Neuronal stem cell (in vitro differentiated cells): ENCODE data around the gene LOXHD1.
A peak's percentile ranks its signal among the peaks of the same experiment; 100 is the strongest.

Source experiments
- DNase-seq: peaks from one replicate; pipeline ENCODE4 v3.0.0-alpha.2; 2013; ENCODE audit warnings: low spot score
- H2AFZ ChIP-seq: one replicate; pipeline ENCODE4 v1.6.1; 2013; ENCODE audit warnings: mild to moderate bottlenecking, low read length, inconsistent platforms
- H2AK5ac ChIP-seq: 2 replicates; pipeline ENCODE4 v1.6.1; 2013; ENCODE audit warnings: low read depth, mild to moderate bottlenecking, inconsistent platforms, low read length, moderate library complexity, mixed read lengths
- H2BK120ac ChIP-seq: 2 replicates; pipeline ENCODE4 v1.6.1; 2013; ENCODE audit warnings: low read depth, mild to moderate bottlenecking, inconsistent platforms, low read length, moderate library complexity, mixed read lengths
- H2BK12ac ChIP-seq: one replicate; pipeline ENCODE4 v1.6.1; 2013; ENCODE audit warnings: low read length, inconsistent platforms
- H2BK15ac ChIP-seq: 2 replicates; pipeline ENCODE4 v1.6.1; 2013; ENCODE audit warnings: mild to moderate bottlenecking, low read length, inconsistent platforms, mixed read lengths
- H2BK5ac ChIP-seq: one replicate; pipeline ENCODE4 v1.6.1; 2013; ENCODE audit warnings: inconsistent platforms, mild to moderate bottlenecking, low read length, moderate library complexity
- H3K14ac ChIP-seq: one replicate; pipeline ENCODE4 v1.6.1; 2013; ENCODE audit warnings: low read length, inconsistent platforms
- H3K18ac ChIP-seq: 2 replicates; pipeline ENCODE4 v1.6.1; 2013; ENCODE audit warnings: low read length, inconsistent platforms
- H3K23ac ChIP-seq: 2 replicates; pipeline ENCODE4 v1.6.1; 2013; ENCODE audit warnings: low read depth, mild to moderate bottlenecking, mixed read lengths, low read length, inconsistent platforms; ENCODE audit not compliant: poor library complexity
- H3K27ac ChIP-seq: replicated peaks from 3 replicates; pipeline ENCODE4 v1.5.1; 2013; ENCODE audit warnings: low read length, inconsistent platforms
- H3K27me3 ChIP-seq, 3 experiments: 2 replicates each; pipeline ENCODE4 v1.6.1; 2013; ENCODE audit warnings: low read length in 3 of 3, mild to moderate bottlenecking in 2 of 3, inconsistent platforms in 1 of 3, low read depth in 1 of 3, mixed read lengths in 1 of 3, moderate library complexity in 1 of 3; ENCODE audit not compliant: control insufficient read depth in 3 of 3, insufficient read depth in 3 of 3
- H3K36me3 ChIP-seq, 2 donors: replicated peaks in 1 of 2; 2 replicates each; pipeline ENCODE4 v1.6.1; 2013; ENCODE audit warnings: low read length in 2 of 2; ENCODE audit not compliant: control insufficient read depth in 2 of 2, insufficient read depth in 2 of 2
- H3K4ac ChIP-seq: 2 replicates; pipeline ENCODE4 v1.6.1; 2013; ENCODE audit warnings: inconsistent platforms, mild to moderate bottlenecking, low read length, moderate library complexity
- H3K4me1 ChIP-seq, 2 donors: 1 replicate in 1 of 2; 2 replicates in 1 of 2; pipeline ENCODE4 v1.6.1; 2013; ENCODE audit warnings: low read length in 2 of 2, low read depth in 1 of 2; ENCODE audit not compliant: control insufficient read depth in 2 of 2, insufficient read depth in 1 of 2
- H3K4me2 ChIP-seq: one replicate; pipeline ENCODE4 v1.6.1; 2013; ENCODE audit warnings: mild to moderate bottlenecking, low read length, inconsistent platforms; ENCODE audit not compliant: insufficient read depth, poor library complexity, severe bottlenecking
- H3K4me3 ChIP-seq, 2 donors: 2 replicates each; pipeline ENCODE4 v1.5.1; 2013; ENCODE audit warnings: low read length in 2 of 2, mild to moderate bottlenecking in 2 of 2, inconsistent platforms in 1 of 2, moderate library complexity in 1 of 2
- H3K79me1 ChIP-seq: one replicate; pipeline ENCODE4 v1.6.1; 2013; ENCODE audit warnings: low read depth, mild to moderate bottlenecking, inconsistent platforms, low read length, moderate library complexity
- H3K9ac ChIP-seq: one replicate; pipeline ENCODE4 v1.6.1; 2013; ENCODE audit warnings: mild to moderate bottlenecking, low read depth, low read length, inconsistent platforms; ENCODE audit not compliant: poor library complexity
- H3K9me3 ChIP-seq, 2 donors: replicated peaks in 1 of 2; 2 replicates each; pipeline versions ENCODE3 to v1.6.1; 2013; ENCODE audit warnings: low read length in 2 of 2, mild to moderate bottlenecking in 2 of 2, inconsistent platforms in 1 of 2, low read depth in 1 of 2, mixed read lengths in 1 of 2, moderate library complexity in 1 of 2; ENCODE audit not compliant: control insufficient read depth in 2 of 2, insufficient read depth in 1 of 2
- H4K8ac ChIP-seq: one replicate; pipeline ENCODE4 v1.6.1; 2013; ENCODE audit warnings: low read depth, mild to moderate bottlenecking, inconsistent platforms, low read length, moderate library complexity
- H4K91ac ChIP-seq: one replicate; pipeline ENCODE4 v1.6.1; 2013; ENCODE audit warnings: low read length, low read depth, mild to moderate bottlenecking, inconsistent platforms; ENCODE audit not compliant: poor library complexity
- WGBS, 2 donors: extraction: QIAGEN DNeasy Blood & Tissue Kit; methylation state at CpG; one replicate each; pipeline ENCODE4 v1.1.7; 2013; ENCODE audit warnings: missing lambda C conversion rate in 2 of 2, mixed read lengths in 1 of 2; ENCODE audit not compliant: insufficient read length in 2 of 2, insufficient replicate concordance in 1 of 2; ENCODE audit errors: extremely low coverage in 2 of 2; 5-methylcytosine and 5-hydroxymethylcytosine counted together

LOXHD1 gene

GRCh38 chr18:46650681-46651080 is 6.3 kb downstream of the LOXHD1 start:
- Histone ChIP-seq H2AFZ (no peak overlapping the region), H2BK5ac (peak overlapping the region; percentile 29), H3K9ac (no peak overlapping the region), H4K91ac (no peak overlapping the region), H4K8ac (no peak overlapping the region), H3K4me3 (no peak overlapping the region), H3K4me1 (no peaks in the 10 kb centered on the region), H2AK5ac (no peak overlapping the region), H3K79me1 (peaks cover 2% of the 10 kb centered on the region), H3K4me2 (no peak overlapping the region), H3K27me3 (peaks cover 0 to 14% (median 0%) of the 10 kb centered on the region in 3 experiments), H3K23ac (no peak overlapping the region), H3K9me3 (no peaks in the 10 kb centered on the region), H3K27ac (no peak overlapping the region), H2BK120ac (no peak overlapping the region), H3K18ac (no peak overlapping the region), H3K36me3 (no peaks in the 10 kb centered on the region), H2BK12ac (no peak overlapping the region), H3K14ac (no peak overlapping the region), H2BK15ac (no peak overlapping the region), H3K4ac (no peak overlapping the region)
- DNase-seq: no peak
- WGBS, 2 donors: no CpG with 5 or more reads among the region's 4 CpGs

GRCh38 chr18:46649071-46649862 is 7.8 kb downstream of the LOXHD1 start:
- Histone ChIP-seq H3K36me3 (no peaks in the 10 kb centered on the region), H3K79me1 (peaks cover 2% of the 10 kb centered on the region), H3K9ac (no peak overlapping the region), H2AFZ (no peak overlapping the region), H3K23ac (no peak overlapping the region), H2BK5ac (no peak overlapping the region), H3K4me1 (no peaks in the 10 kb centered on the region), H3K9me3 (no peaks in the 10 kb centered on the region), H3K4me2 (no peak overlapping the region), H4K8ac (no peak overlapping the region), H2BK12ac (no peak overlapping the region), H3K18ac (no peak overlapping the region), H3K4ac (no peak overlapping the region), H3K27ac (no peak overlapping the region), H3K27me3 (peaks cover 0 to 22% (median 0%) of the 10 kb centered on the region in 3 experiments), H3K14ac (no peak overlapping the region), H2BK120ac (no peak overlapping the region), H2BK15ac (no peak overlapping the region), H3K4me3 (no peak overlapping the region), H4K91ac (no peak overlapping the region), H2AK5ac (no peak overlapping the region)
- WGBS, 2 donors: no CpG with 5 or more reads among the region's 12 CpGs
- no peak for DNase-seq

DNA sequence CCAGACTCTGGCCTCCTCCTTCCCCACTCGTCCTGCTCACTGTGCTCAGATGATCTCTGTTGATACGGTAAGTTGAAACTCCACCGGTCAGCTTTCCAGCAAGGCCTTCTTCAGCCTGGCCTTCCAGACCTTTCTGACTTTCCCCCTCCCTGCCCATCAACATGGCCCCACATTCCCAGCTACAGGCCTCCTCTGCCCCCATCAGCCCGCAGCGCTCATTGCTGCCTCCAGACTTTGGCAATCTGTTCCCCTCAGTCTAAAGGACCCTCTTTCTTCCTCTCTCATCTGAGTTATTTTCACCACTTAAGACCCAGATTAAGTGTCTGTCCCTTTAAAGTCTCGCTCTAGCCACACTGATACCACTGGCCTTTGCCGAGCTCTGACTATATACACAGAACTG is 10.6 kb downstream of the LOXHD1 start:
- no peak for DNase-seq
- Histone ChIP-seq H3K14ac (no peak overlapping the region), H2BK120ac (no peak overlapping the region), H2AK5ac (no peak overlapping the region), H4K8ac (no peak overlapping the region), H2BK5ac (no peak overlapping the region), H3K9ac (no peak overlapping the region), H3K79me1 (peaks cover 2% of the 10 kb centered on the region), H3K36me3 (no peaks in the 10 kb centered on the region), H2AFZ (no peak overlapping the region), H3K9me3 (no peaks in the 10 kb centered on the region), H3K4me2 (no peak overlapping the region), H4K91ac (no peak overlapping the region), H3K4me3 (no peak overlapping the region), H2BK12ac (no peak overlapping the region), H2BK15ac (peak overlapping the region; percentile 14), H3K27ac (no peak overlapping the region), H3K4me1 (no peaks in the 10 kb centered on the region), H3K4ac (no peak overlapping the region), H3K18ac (no peak overlapping the region), H3K23ac (no peak overlapping the region), H3K27me3 (peaks cover 0 to 28% (median 0%) of the 10 kb centered on the region in 3 experiments)
- WGBS, 2 donors: no CpG with 5 or more reads among the region's 7 CpGs

GRCh38 chr18:46642561-46642960 is 14.5 kb downstream of the LOXHD1 start:
- H3K4ac ChIP-seq: no peak overlapping the region
- no peak overlapping the region for H3K4me3 ChIP-seq
- no peak overlapping the region for H3K9ac ChIP-seq
- H3K27ac ChIP-seq: no peak overlapping the region
- H2BK15ac ChIP-seq: no peak overlapping the region
- H4K91ac ChIP-seq: no peak overlapping the region
- H3K36me3 ChIP-seq: no peaks in the 10 kb centered on the region
- H3K79me1 ChIP-seq: no peaks in the 10 kb centered on the region
- H3K9me3 ChIP-seq: peaks cover 0 to 2% of the 10 kb centered on the region in 2 donors
- H2AFZ ChIP-seq: no peak overlapping the region
- H3K14ac ChIP-seq: no peak overlapping the region
- no peak overlapping the region for H3K18ac ChIP-seq
- H2AK5ac ChIP-seq: no peak overlapping the region
- H3K23ac ChIP-seq: no peak overlapping the region
- H3K27me3 ChIP-seq: peaks cover 0 to 23% (median 0%) of the 10 kb centered on the region in 3 experiments
- no peak overlapping the region for H3K4me2 ChIP-seq
- no peak overlapping the region for H2BK120ac ChIP-seq
- no peak for DNase-seq
- no peak overlapping the region for H2BK5ac ChIP-seq
- H3K4me1 ChIP-seq: no peaks in the 10 kb centered on the region
- no peak overlapping the region for H4K8ac ChIP-seq
- H2BK12ac ChIP-seq: no peak overlapping the region
- no CpG with 5 or more reads among the region's 5 CpGs for WGBS, 2 donors
